Globus pallidus (tissue), 1 donor: ENCODE results near the gene PTPRT.

Source experiments
- DNase-seq: peaks from one replicate; pipeline ENCODE4 v3.0.0-alpha.2; 2015; ENCODE audit warnings: low spot score

The PTPRT gene

GRCh38 chr20:43022568-43022967, 167.1 kb downstream of the PTPRT start:
- DNase-seq = no peak

GRCh38 chr20:43022081-43022480, 167.6 kb downstream of the PTPRT start:
- DNase-seq = no peak

DNA sequence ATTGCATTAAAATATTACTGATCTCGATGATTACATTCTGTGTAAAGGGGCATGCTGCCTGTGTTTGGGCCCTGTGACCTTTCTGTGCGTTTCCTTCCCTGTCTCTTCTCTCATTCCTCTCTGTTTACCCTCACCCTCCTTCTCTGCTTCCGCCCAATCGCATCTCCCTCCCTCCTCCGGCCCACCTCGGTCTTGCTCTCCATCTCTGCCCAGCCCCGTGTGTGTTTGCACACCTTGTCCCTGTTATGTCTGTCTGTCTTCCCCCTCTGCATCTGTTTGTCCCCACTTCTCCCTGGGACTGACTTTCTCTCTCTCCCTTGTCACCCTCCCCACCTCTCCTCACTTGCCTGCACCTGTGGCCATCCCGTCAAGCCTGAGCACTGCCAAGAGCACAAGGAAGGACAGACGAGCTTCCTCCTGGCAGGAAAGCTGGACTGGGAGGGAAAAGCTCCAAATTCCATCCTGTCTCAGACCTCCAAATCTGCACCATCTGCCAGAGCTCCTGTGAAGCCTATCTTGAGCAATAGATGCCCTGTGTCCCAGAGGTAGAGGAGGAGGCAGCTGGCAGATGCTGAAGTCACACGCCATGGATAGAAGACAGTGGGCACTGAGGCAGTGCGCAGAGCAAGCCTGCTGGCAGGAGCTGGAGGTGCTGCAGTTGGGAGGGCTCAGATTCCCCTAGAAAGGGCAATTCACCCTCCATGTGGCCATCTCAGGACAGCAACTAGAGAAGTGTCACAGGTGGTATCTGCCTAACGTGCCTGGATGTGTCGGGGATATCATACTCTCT, 172.3 kb downstream of the PTPRT start:
- no peak for DNase-seq

- no peak for DNase-seq
Observed at GRCh38 chr20:43016257-43016656, 173.4 kb downstream of the PTPRT start.

- DNase-seq = no peak
Observed at GRCh38 chr20:43015566-43015965, 174.1 kb downstream of the PTPRT start.

GRCh38 chr20:43014206-43014605, 175.5 kb downstream of the PTPRT start:
- DNase-seq = no peak

DNA sequence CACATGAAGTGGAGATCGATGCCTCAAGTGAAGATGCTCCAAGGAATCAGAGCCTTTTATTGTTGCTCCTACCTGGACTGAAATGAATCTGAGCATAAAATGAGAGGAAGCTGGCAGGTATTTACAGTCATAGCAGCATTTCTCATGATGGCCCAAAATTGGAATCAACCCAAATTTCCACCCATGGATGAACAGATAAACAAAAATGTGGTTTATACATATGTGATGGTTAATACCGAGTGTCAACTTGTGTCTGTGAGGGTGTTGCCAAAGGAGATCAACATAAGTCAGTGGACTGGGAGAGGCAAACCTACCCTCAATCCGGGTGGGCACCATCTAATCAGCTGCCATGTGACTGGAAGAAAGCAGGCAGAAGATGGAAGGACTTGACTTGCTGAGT, 178.2 kb downstream of the PTPRT start:
- DNase-seq = no peak

GRCh38 chr20:43009532-43009931, 180.2 kb downstream of the PTPRT start:
- DNase-seq = no peak

DNA sequence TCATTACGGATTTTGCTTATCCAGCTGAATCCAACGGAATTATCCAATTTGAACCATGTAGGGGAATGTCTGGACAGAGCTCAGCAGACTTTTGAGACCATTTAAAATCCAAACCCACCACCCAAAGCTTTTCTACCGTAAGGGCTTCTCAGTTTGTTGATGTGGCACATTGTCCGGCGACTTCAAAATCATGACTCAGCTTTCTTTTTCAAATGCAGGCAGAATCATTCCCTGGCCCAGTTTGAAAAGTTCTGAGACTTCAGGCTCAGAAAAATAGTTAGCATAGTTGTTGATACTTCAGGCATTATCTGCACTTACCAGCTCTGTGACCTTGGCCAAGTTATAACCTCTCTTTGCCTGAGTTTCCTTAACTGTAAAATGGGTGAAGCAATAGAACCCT, 182.2 kb downstream of the PTPRT start:
- DNase-seq = no peak

DNA sequence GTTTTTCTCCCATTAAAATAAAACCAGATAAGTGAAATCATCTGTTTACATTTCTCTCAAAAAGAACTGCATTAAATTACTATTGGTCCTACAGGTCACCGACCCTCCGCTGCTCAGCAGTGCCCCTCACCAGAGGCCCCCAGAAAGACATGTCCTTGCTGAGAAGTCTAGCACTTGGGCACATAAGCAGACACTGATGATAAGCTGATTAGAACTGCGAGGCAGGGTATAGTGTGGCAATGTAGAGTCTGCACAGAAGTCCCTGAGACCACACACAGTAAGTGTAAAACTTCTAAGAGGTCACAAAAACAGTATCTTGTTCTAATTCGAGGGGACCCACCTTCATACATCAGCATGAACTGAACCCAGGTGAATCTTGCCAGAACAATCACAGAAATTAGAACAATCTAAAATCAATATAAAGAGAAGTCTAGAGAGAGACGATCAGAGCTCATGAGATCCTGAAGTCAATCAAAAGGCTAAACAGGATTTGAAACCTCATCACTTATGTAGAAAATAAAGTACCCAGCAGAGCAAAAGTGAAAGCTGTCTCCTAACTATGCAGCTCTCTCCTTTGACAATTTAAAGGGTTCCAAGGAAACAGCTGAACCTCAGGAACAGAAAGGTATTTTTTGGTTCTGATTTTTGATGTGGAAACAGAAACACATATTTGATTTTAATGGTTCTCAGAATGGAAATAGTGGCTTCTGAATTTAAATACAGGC, 182.9 kb downstream of the PTPRT start:
- DNase-seq = no peak

- no peak for DNase-seq
Observed at GRCh38 chr20:43003318-43003944, 186.3 kb downstream of the PTPRT start.

GRCh38 chr20:42996141-42996540, 193.6 kb downstream of the PTPRT start:
- no peak for DNase-seq

DNA sequence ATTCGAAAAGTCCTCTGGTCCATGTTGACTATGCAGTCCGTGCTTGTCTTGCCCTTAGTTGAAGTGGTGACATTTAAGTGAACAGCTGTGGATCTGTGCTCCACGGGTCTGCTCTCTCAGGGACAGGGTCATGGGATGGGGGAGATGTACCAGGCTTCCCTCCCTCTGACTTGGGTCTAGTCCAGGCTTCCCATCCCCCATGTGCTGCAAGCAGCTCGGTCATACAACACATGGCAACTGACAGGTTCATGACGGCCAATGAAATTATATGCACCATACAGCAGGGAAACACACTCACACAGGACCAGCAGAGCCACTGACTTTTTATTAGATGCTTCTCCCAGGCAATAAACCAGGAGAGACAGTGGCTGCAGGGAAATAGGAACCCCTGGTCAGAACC, 201.4 kb downstream of the PTPRT start:
- DNase-seq = no peak

GRCh38 chr20:42987376-42988114, 202.2 kb downstream of the PTPRT start:
- no peak for DNase-seq

DNA sequence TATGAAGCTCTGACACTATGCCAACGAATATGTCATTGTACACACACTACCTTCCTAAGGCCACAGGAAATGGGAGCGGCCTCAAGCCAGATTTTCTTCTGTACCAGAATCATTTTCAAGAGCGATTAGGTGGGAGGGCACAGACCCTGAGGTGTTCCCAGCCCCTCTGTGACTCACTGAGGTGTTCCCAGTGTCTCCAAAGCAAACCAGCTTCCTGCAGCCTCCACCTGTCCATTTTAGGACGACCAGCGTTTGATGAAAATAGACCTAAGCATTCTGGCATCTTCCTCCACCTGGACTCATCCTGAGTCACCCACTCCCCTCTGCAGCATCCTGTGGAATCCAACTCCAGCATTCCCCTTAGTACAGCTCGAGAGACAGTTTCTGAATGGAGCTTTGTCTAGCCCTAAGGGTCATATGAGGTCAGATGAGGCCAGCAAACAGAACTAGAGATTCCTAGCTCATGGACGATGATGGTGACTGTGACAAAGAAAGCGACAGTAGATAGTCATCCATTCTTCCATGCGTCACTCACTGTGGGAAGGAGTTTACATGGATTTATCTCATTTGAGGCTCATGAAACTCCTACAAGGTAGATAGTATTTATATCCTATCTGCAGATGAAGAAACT, 203.4 kb downstream of the PTPRT start:
- peak; percentile 59 for DNase-seq

DNA sequence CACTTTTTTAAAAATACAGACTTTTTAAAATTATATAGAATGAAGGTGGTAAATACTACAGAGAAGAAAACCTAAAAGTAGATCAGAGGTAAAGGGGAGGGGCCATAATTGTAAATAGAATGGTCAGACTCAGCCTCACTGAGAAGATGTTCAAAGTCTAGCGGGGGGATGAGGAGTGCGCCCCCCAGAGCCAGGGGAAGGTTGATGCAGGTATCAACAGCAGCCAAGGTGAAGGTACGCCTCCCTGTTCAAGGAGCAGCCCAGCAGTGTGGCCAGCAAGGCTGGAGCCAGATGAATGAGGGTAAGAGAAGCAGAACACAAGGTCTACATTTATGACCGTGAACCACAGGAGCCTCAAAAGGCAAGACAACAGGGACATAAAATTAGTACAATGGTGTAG, 204.1 kb downstream of the PTPRT start:
- no peak for DNase-seq

- no peak for DNase-seq
Observed at GRCh38 chr20:42982218-42982617, 207.5 kb downstream of the PTPRT start.

- DNase-seq = no peak
Observed at GRCh38 chr20:42981253-42981652, 208.5 kb downstream of the PTPRT start.

DNA sequence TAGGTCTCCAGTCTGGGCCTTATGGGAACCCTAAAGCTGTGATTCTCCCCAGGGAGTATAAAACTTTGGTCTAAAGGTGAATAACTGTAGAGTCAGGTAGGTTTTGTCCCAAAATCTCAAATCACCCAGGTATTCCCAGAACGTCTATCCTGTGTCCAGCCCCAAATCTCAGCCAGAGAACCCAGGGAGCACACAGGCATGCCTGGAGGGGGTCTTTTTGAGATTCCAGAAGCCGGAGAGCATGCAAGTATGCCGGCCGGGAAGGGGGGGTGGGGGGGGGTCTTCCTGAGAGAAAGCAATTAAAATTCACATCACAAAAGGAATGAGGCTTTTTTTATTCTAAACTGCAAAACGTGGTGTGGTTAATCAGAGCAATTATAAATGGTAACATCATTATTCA, 210.0 kb downstream of the PTPRT start:
- no peak for DNase-seq

GRCh38 chr20:42978184-42978974, 211.3 kb downstream of the PTPRT start:
- DNase-seq = no peak

DNA sequence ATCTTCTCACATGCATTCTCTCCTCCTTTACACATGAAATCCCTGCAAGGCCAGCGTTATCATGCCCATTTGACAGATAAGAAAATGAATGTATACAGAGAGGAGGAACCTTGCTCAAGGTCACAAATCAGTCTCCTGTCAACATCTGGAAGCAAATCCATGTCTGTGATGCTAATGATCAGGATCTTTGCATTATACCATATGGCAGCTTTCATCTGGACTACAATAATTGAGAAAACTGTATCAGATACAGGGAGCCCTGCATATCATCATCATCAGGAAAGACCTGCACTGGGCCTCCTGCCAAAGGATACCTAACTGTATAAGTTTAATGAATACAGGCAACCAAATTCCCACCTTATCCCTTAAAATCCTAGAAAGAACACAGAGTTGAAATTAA, 213.7 kb downstream of the PTPRT start:
- no peak for DNase-seq
